ENCODE data around the gene EFTUD2.

The EFTUD2 gene

GRCh38 chr17:44926821-44927525, 27.7 kb upstream of the EFTUD2 start:
- no peak overlapping the region for H3K4me3 ChIP-seq (ENCODE audit: control insufficient read depth, low read depth, low read length)
- no peak for TF ChIP-seq CTCF (conservative IDR thresholded peaks at IDR 0.05; ENCODE audit: control insufficient read depth, insufficient read depth, low read depth, low read length)
- no peak for DNase-seq (ENCODE audit: low read depth)

GRCh38 chr17:44925731-44926697, 26.8 kb upstream of the EFTUD2 start:
- H3K4me3 ChIP-seq (ENCODE audit: control insufficient read depth, low read depth, low read length) = no peak overlapping the region
- no peak for TF ChIP-seq CTCF (conservative IDR thresholded peaks at IDR 0.05; ENCODE audit: control insufficient read depth, insufficient read depth, low read depth, low read length)
- no peak for DNase-seq (ENCODE audit: low read depth)

- TF ChIP-seq CTCF (conservative IDR thresholded peaks at IDR 0.05; ENCODE audit: control insufficient read depth, insufficient read depth, low read depth, low read length) = no peak
- H3K4me3 ChIP-seq (ENCODE audit: control insufficient read depth, low read depth, low read length) = no peak overlapping the region
- no peak for DNase-seq (ENCODE audit: low read depth)
Observed at GRCh38 chr17:44924107-44924544, 24.9 kb upstream of the EFTUD2 start.

GRCh38 chr17:44922746-44923470, 23.7 kb upstream of the EFTUD2 start:
- H3K4me3 ChIP-seq (ENCODE audit: control insufficient read depth, low read depth, low read length) = no peak overlapping the region
- no peak for DNase-seq (ENCODE audit: low read depth)
- TF ChIP-seq CTCF (conservative IDR thresholded peaks at IDR 0.05; ENCODE audit: control insufficient read depth, insufficient read depth, low read depth, low read length) = no peak

GRCh38 chr17:44922136-44922535, 22.9 kb upstream of the EFTUD2 start:
- no peak for DNase-seq (ENCODE audit: low read depth)
- TF ChIP-seq CTCF (conservative IDR thresholded peaks at IDR 0.05; ENCODE audit: control insufficient read depth, insufficient read depth, low read depth, low read length) = no peak
- H3K4me3 ChIP-seq (ENCODE audit: control insufficient read depth, low read depth, low read length) = no peak overlapping the region

GRCh38 chr17:44921122-44921882, 22.1 kb upstream of the EFTUD2 start:
- H3K4me3 ChIP-seq (ENCODE audit: control insufficient read depth, low read depth, low read length) = no peak overlapping the region
- peak; percentile 20 for DNase-seq (ENCODE audit: low read depth)
- TF ChIP-seq CTCF (conservative IDR thresholded peaks at IDR 0.05; ENCODE audit: control insufficient read depth, insufficient read depth, low read depth, low read length) = no peak
